ENCODE data around the gene PIK3R5.
"Not testable (repeated sequence)": the region's sequence is repeated elsewhere in the genome, so short reads cannot be mapped to it uniquely, and the experiment has no call there.

DNA sequence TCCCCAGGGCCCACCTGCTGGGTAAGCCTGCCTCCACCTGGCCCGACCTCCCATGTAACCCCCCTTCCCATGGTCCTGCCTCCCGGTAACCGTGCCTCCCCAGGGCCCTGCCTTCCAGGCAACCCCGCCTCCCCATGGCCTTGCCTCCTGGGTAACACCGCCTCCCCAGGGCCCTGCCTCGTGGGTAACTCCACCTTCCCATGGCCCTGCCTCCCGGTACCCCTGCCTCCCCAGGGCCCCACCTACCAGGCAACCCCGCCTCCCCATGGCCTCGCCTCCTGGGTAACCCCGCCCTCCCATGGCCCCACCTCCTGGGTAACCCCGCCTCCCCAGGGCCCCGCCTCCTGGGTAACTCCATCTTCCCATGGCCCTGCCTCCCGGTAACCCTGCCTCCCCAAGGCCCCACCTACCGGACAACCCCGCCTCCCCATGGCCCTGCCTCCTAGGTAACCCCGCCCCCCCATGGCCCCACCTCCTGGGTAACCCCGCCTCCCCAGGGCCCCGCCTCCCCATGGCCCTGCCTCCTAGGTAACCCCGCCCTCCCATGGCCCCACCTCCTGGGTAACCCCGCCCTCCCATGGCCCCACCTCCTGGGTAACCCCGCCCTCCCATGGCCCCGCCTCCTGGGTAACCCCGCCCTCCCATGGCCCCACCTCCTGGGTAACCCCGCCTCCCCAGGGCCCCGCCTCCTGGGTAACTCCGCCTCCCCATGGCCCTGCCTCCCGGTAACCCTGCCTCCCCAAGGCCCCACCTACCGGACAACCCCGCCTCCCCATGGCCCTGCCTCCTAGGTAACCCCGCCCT, 80.1 kb downstream of the PIK3R5 start:
- TF ChIP-seq, protein P1, sequence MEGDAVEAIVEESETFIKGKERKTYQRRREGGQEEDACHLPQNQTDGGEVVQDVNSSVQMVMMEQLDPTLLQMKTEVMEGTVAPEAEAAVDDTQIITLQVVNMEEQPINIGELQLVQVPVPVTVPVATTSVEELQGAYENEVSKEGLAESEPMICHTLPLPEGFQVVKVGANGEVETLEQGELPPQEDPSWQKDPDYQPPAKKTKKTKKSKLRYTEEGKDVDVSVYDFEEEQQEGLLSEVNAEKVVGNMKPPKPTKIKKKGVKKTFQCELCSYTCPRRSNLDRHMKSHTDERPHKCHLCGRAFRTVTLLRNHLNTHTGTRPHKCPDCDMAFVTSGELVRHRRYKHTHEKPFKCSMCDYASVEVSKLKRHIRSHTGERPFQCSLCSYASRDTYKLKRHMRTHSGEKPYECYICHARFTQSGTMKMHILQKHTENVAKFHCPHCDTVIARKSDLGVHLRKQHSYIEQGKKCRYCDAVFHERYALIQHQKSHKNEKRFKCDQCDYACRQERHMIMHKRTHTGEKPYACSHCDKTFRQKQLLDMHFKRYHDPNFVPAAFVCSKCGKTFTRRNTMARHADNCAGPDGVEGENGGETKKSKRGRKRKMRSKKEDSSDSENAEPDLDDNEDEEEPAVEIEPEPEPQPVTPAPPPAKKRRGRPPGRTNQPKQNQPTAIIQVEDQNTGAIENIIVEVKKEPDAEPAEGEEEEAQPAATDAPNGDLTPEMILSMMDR (IDR thresholded peaks at IDR 0.05): not testable (repeated sequence)
- not testable (repeated sequence) for TF ChIP-seq POLR2A (IDR thresholded peaks at IDR 0.05)

All from heart left ventricle (tissue), 13 donors.